HEK293T (cell line): ENCODE measurements around the gene ZNF778.

Experiments used
- BHLHE40 ChIP-seq: fragments of 450-650 bp; IDR thresholded peaks from 2 replicates; pipeline ENCODE4 v1.6.1; 2016; ENCODE audit warnings: mild to moderate bottlenecking, moderate library complexity, borderline replicate concordance
- ELF4 ChIP-seq: fragments of 450-650 bp; IDR thresholded peaks from 2 replicates; pipeline ENCODE4 v1.6.1; 2017; ENCODE audit warnings: antibody characterized with exemption
- FOXA1 ChIP-seq: fragments of 450-650 bp; IDR thresholded peaks from 2 replicates; pipeline ENCODE4 v1.6.1; 2016; ENCODE audit warnings: mild to moderate bottlenecking
- FOXK2 ChIP-seq: fragments of 450-650 bp; IDR thresholded peaks from 2 replicates; pipeline ENCODE4 v1.6.1; 2016; ENCODE audit warnings: mild to moderate bottlenecking
- FOXM1 ChIP-seq: fragments of 450-650 bp; IDR thresholded peaks from 2 replicates; pipeline ENCODE4 v1.6.1; 2017; ENCODE audit warnings: mild to moderate bottlenecking, borderline replicate concordance
- LEF1 ChIP-seq: fragments of 450-650 bp; IDR thresholded peaks from 2 replicates; pipeline ENCODE4 v1.6.1; 2017; ENCODE audit warnings: mild to moderate bottlenecking, borderline replicate concordance

DNA sequence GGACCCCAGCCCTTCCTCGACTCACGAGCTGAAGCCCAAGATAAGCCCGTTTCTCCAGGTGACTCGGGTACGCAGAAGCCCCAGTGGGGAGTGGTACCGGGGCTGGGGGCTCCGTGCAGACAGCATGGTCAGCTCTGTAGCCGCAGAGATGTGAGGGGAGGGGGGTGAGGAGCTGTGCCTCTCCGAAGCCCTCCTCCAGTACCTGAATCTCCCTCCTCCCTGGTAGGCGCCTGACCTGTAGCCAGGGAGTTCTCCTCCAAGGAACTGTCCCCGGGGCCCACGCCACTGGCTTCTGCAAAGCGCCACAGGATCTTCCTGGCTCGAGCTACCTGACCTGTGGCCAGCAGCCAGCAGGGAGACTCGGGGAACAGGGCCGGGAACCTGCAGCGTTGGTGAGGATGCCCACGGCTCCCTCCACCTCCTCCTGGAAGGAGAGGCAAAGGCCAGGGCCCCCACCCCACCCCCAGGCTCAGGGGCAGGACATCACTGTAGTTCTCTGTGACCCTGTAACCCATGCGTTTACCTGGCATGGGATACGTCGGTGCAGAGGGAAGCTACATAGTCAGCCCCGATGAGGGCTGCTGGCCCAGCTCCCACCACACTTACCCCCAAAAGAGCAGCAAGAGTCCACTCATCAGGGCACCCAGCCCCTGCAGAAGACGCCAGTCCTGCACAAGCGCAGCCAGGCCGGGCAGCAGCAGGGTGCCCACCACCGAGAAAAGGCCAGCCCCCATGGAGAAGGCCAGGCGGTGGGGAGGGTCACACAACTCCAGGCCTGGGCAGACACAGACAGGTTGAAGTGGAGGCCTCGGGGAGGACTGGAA lies 18.9 kb upstream of the ZNF778 start:
- no peak for TF ChIP-seq BHLHE40
- no peak for TF ChIP-seq ELF4
- TF ChIP-seq FOXA1, result no peak
- TF ChIP-seq LEF1, result no peak
- no peak for TF ChIP-seq FOXK2
- no peak for TF ChIP-seq FOXM1
